Measurements from ENCODE around the gene KLK4. TPM values are rescaled to one million over a fixed set of nuclear protein-coding genes. Genes with fewer than 3 reads are reported as not detected.

The KLK4 gene
- total RNA-seq, 1 experiment from 2014 or later: 0.48 TPM

DNA sequence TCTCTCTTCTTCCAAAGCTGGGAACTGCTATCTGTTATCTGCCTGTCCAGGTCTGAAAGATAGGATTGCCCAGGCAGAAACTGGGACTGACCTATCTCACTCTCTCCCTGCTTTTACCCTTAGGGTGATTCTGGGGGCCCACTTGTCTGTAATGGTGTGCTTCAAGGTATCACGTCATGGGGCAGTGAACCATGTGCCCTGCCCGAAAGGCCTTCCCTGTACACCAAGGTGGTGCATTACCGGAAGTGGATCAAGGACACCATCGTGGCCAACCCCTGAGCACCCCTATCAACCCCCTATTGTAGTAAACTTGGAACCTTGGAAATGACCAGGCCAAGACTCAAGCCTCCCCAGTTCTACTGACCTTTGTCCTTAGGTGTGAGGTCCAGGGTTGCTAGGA lies 51.3 kb downstream of the KLK4 start:
- Histone ChIP-seq H3T11ph (ENCODE audit: low read length) (no peak overlapping the region), H2AK5ac (ENCODE audit: insufficient read length, low read length) (no peak overlapping the region), H2AFZ (ENCODE audit: low read length) (no peak overlapping the region), H3K27me3 (ENCODE audit: insufficient read depth, low read length) (no peaks in the 10 kb centered on the region), H3K23me2 (ENCODE audit: insufficient read length, low read depth, low read length, poor library complexity, severe bottlenecking) (no peaks in the 10 kb centered on the region), H2BK120ac (ENCODE audit: low read depth, low read length, poor library complexity, severe bottlenecking) (no peak overlapping the region), H3K4ac (ENCODE audit: low read depth, low read length) (no peak overlapping the region), H2BK5ac (ENCODE audit: insufficient read length, low read length) (no peak overlapping the region), H3K27ac (ENCODE audit: insufficient read length, low read depth, low read length) (no peak overlapping the region), H3K56ac (ENCODE audit: insufficient read length, low read depth, low read length) (no peak overlapping the region), H4K8ac (replicated peaks; ENCODE audit: insufficient read length, low read depth, low read length) (no peak overlapping the region), H4K20me1 (ENCODE audit: control insufficient read depth, insufficient read depth, insufficient read length) (no peaks in the 10 kb centered on the region), H4K91ac (ENCODE audit: insufficient read length, low read depth, low read length) (no peak overlapping the region), H3K4me1 (ENCODE audit: insufficient read depth, low read length) (peaks cover 8% of the 10 kb centered on the region; the same call in 1 of the 2 replicates), H3K9ac (ENCODE audit: extremely low read depth, insufficient read length, low read length) (no peak overlapping the region), H2BK15ac (ENCODE audit: low read depth, low read length) (no peak overlapping the region), H3K79me2 (ENCODE audit: insufficient read depth, low read length) (no peaks in the 10 kb centered on the region), H3K23ac (ENCODE audit: insufficient read length, low read depth, low read length) (no peak overlapping the region), H3K9me3 (ENCODE audit: control insufficient read depth, low read depth, low read length) (no peaks in the 10 kb centered on the region), H3K14ac (ENCODE audit: insufficient read depth, low read length) (no peak overlapping the region), H3K79me1 (ENCODE audit: insufficient read depth, low read depth, low read length, poor library complexity, severe bottlenecking) (no peaks in the 10 kb centered on the region), H2BK20ac (ENCODE audit: low read depth, low read length, poor library complexity, severe bottlenecking) (no peak overlapping the region), H2BK12ac (ENCODE audit: insufficient read length, low read depth, low read length) (no peak overlapping the region), H3K4me2 (ENCODE audit: insufficient read depth, insufficient read length, low read length) (no peak overlapping the region), H3K18ac (ENCODE audit: insufficient read length, low read depth, low read length) (no peak overlapping the region), H4K5ac (ENCODE audit: insufficient read length, low read depth, low read length) (no peak overlapping the region)
- H3K4me1 Mint-ChIP-seq: peaks cover 12 to 21% of the 10 kb centered on the region in 2 experiments
- H3K4me3 Mint-ChIP-seq: no peak overlapping the region
- H3K27ac Mint-ChIP-seq: no peak overlapping the region
- no peaks in the 10 kb centered on the region; a peak in 1 of 7 replicates for H3K36me3 Mint-ChIP-seq (ENCODE audit: insufficient read depth in 1 of 3, low read depth in 3 of 3)
- TF ChIP-seq, protein P1, sequence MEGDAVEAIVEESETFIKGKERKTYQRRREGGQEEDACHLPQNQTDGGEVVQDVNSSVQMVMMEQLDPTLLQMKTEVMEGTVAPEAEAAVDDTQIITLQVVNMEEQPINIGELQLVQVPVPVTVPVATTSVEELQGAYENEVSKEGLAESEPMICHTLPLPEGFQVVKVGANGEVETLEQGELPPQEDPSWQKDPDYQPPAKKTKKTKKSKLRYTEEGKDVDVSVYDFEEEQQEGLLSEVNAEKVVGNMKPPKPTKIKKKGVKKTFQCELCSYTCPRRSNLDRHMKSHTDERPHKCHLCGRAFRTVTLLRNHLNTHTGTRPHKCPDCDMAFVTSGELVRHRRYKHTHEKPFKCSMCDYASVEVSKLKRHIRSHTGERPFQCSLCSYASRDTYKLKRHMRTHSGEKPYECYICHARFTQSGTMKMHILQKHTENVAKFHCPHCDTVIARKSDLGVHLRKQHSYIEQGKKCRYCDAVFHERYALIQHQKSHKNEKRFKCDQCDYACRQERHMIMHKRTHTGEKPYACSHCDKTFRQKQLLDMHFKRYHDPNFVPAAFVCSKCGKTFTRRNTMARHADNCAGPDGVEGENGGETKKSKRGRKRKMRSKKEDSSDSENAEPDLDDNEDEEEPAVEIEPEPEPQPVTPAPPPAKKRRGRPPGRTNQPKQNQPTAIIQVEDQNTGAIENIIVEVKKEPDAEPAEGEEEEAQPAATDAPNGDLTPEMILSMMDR (conservative IDR thresholded peaks at IDR 0.05): no peak
- H3K9me3 Mint-ChIP-seq: peaks cover 3 to 4% of the 10 kb centered on the region in 2 experiments; a peak in 2 of 5 replicates
- no peak for DNase-seq
- no CpG with 5 or more reads among the region's 4 CpGs for WGBS (ENCODE audit: extremely low coverage, insufficient read length, low lambda C conversion rate)
- H3K27me3 Mint-ChIP-seq (ENCODE audit: low read depth): peaks cover 75% of the 10 kb centered on the region

Measured in H9 (cell line).